Stomach (tissue), 4 donors: ENCODE measurements around the gene CER1.

ENCODE experiments used
- CTCF ChIP-seq, 7 experiments: fragments of 450-650 bp in 4 of 7; fragments of 200-600 bp in 3 of 7; sonication (generic) in 3 of 7; IDR thresholded peaks; one replicate each; pipeline ENCODE4 v1.5.1; 2016 to 2019; ENCODE audit warnings: antibody characterized with exemption in 7 of 7, control low read depth in 2 of 7, mild to moderate bottlenecking in 1 of 7
- EP300 ChIP-seq: sonication (generic); formaldehyde crosslinking; IDR thresholded peaks from one replicate; pipeline ENCODE4 v1.6.1; 2017; ENCODE audit warnings: antibody characterized with exemption
- POLR2A ChIP-seq, 4 donors: fragments of 450-650 bp; IDR thresholded peaks; one replicate each; pipeline ENCODE4 v1.6.1; 2016; ENCODE audit warnings: antibody characterized with exemption in 4 of 4, control low read depth in 2 of 4, mild to moderate bottlenecking in 1 of 4, moderate library complexity in 1 of 4
- POLR2AphosphoS5 ChIP-seq, 3 donors: sonication (generic); formaldehyde crosslinking; IDR thresholded peaks; one replicate each; pipeline ENCODE4 v1.6.1; 2016; ENCODE audit warnings: antibody characterized with exemption in 3 of 3

DNA sequence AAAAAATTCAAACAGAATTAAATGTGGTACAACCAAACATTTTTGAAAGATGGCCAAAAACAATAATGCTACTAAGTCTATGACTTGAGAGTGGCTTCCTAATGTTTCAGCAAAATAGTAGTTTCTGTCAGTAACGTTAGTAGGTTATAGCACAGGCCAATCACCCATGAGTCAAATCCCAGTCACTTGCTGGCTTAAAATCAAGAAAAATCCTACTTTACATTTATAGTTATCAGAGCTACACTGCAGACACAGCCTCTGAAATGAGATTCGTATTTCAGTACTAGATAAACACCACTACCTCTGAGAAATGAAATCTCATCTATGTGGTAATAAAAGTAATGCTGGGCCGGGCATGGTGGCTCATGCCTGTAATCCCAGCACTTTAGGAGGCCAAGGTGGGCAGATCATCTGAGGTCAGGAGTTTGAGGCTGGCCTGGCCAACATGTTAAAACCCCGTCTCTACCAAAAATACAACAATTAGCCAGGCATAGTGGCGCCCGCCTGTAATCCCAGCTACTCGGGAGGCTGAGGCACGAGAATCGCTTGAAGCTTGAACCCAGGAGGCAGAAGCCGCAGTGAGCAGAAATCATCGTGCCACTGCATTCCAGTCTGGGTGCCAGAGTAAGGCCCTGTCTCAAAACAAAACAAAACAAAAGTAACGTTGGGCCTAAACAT, 35.4 kb downstream of the CER1 start:
- TF ChIP-seq CTCF (IDR thresholded peaks at IDR 0.05) (no peak), EP300 (no peak), POLR2A (IDR thresholded peaks at IDR 0.05) (no peak), POLR2AphosphoS5 (IDR thresholded peaks at IDR 0.05) (no peak)
